Esophagus squamous epithelium (tissue), 4 donors: Measurements from ENCODE around the gene CRHR1.

ENCODE experiments used
- POLR2A ChIP-seq, 4 donors: fragments of 450-650 bp; IDR thresholded peaks; one replicate each; pipeline ENCODE4 v1.6.1; 2017; ENCODE audit warnings: antibody characterized with exemption in 4 of 4, mild to moderate bottlenecking in 4 of 4, moderate library complexity in 3 of 4
- TF ChIP-seq, protein P1 (sequence below), 6 experiments: fragments of 450-650 bp in 4 of 6; fragments of 200-600 bp in 2 of 6; sonication (generic) in 2 of 6; IDR thresholded peaks; one replicate each; pipeline ENCODE4 v1.5.1; 2016 to 2019; ENCODE audit warnings: antibody characterized with exemption in 6 of 6, mild to moderate bottlenecking in 4 of 6, moderate library complexity in 4 of 6

DNA sequence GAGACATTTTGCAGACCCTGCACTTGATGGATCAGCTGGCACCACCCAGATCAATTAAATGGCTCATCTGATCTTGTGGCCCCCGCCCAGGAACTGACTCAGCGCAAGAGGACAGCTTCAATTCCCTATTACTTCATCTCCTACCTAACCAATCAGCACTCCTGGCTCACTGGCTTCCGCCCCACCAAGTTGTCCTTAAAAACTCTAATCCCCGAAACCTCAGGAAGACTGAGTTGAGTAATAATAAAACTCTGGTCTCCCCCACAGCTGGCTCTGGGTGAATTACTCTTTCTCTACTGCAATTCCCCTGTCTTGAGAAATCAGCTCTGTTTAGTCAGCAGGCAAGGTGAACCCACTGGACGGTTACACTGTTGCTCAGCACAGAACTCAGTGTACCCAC lies 84.2 kb downstream of the CRHR1 start:
- no peak for TF ChIP-seq POLR2A (IDR thresholded peaks at IDR 0.05)
- TF ChIP-seq, protein P1, sequence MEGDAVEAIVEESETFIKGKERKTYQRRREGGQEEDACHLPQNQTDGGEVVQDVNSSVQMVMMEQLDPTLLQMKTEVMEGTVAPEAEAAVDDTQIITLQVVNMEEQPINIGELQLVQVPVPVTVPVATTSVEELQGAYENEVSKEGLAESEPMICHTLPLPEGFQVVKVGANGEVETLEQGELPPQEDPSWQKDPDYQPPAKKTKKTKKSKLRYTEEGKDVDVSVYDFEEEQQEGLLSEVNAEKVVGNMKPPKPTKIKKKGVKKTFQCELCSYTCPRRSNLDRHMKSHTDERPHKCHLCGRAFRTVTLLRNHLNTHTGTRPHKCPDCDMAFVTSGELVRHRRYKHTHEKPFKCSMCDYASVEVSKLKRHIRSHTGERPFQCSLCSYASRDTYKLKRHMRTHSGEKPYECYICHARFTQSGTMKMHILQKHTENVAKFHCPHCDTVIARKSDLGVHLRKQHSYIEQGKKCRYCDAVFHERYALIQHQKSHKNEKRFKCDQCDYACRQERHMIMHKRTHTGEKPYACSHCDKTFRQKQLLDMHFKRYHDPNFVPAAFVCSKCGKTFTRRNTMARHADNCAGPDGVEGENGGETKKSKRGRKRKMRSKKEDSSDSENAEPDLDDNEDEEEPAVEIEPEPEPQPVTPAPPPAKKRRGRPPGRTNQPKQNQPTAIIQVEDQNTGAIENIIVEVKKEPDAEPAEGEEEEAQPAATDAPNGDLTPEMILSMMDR (IDR thresholded peaks at IDR 0.05) = no peak
